HEK293T (cell line): ENCODE results near the gene CTNNBL1.

Experiments used
- ARNT ChIP-seq: fragments of 450-650 bp; IDR thresholded peaks from 2 replicates; pipeline ENCODE4 v1.6.1; 2017; ENCODE audit warnings: mild to moderate bottlenecking
- ELF4 ChIP-seq: fragments of 450-650 bp; IDR thresholded peaks from 2 replicates; pipeline ENCODE4 v1.6.1; 2017; ENCODE audit warnings: antibody characterized with exemption

GRCh38 chr20:37651932-37652331 lies 41.9 kb upstream of the CTNNBL1 start:
- TF ChIP-seq ARNT (no peak), ELF4 (no peak)
